Measurements from ENCODE around the gene AGXT2.
"Not testable (repeated sequence)": the region's sequence is repeated elsewhere in the genome, so short reads cannot be mapped to it uniquely, and the experiment has no call there.

The AGXT2 gene

GRCh38 chr5:35036536-35036935 is 11.2 kb downstream of the AGXT2 start:
- H3K4me1 ChIP-seq, result peaks cover 13% of the 10 kb centered on the region; the same call in 1 of the 2 replicates
- H3K27ac ChIP-seq, result no peak overlapping the region
- no peak overlapping the region for H3K9ac ChIP-seq
- TF ChIP-seq Cebpa-rat (IDR thresholded peaks at IDR 0.05), result no peak
- H3K36me3 ChIP-seq, result no peaks in the 10 kb centered on the region
- no peaks in the 10 kb centered on the region for H3K9me3 ChIP-seq
- H3K27me3 ChIP-seq, result no peaks in the 10 kb centered on the region
- H3K4me2 ChIP-seq, result no peak overlapping the region
- H3K4me3 ChIP-seq, result no peak overlapping the region
- no peaks in the 10 kb centered on the region for H4K20me1 ChIP-seq

DNA sequence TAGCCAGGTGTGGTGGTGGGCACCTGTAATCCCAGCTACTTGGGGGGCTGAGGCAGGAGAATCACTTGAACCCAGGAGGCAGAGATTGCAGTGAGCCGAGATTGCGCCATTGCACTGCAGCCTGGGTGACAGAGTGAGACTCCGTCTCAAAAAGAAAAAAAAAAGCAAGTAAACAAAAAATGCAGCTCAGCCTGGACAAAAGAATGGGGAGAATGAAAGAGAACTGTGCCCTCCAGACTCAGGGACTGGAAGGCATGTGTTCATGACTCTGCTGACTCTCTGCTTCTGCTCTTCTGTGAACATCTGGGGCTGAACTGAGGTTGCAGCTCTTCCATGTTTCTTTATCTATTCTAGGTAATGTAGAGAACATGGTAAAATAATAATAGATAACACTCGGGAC is 11.8 kb downstream of the AGXT2 start:
- H3K36me3 ChIP-seq, H3K9ac ChIP-seq, H3K27ac ChIP-seq, H4K20me1 ChIP-seq, H3K27me3 ChIP-seq, H3K4me3 ChIP-seq, H3K9me3 ChIP-seq, H3K4me2 ChIP-seq: not testable (repeated sequence)
- peaks cover 13% of the 10 kb centered on the region; the same call in 1 of the 2 replicates for H3K4me1 ChIP-seq

GRCh38 chr5:35035271-35035670 is 12.5 kb downstream of the AGXT2 start:
- Histone ChIP-seq H3K4me1 (peaks cover 13% of the 10 kb centered on the region; the same call in 1 of the 2 replicates), H3K27me3 (no peaks in the 10 kb centered on the region), H4K20me1 (no peaks in the 10 kb centered on the region), H3K36me3 (no peaks in the 10 kb centered on the region), H3K9ac (no peak overlapping the region), H3K9me3 (no peaks in the 10 kb centered on the region), H3K4me3 (no peak overlapping the region), H3K4me2 (no peak overlapping the region), H3K27ac (no peak overlapping the region)
- TF ChIP-seq Cebpa-rat (IDR thresholded peaks at IDR 0.05), result no peak

DNA sequence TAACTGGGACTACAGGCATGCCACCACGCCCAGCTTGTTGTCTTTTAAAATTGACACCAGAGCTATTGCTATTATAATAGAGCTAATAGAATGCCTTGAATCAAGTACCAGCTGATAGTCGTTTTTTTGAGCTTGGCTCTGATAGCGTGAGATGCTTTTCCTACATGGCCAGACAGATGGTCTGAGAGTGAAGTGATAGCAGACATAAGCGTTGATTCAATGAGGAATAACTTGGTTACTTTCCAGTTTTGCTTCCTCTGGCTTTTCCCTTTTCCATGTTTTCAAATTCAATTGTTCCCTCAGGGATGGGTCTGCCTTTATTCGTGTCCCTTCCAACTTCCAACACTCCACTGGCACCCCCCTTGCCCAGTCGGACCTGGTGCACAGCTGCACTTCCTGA is 15.4 kb downstream of the AGXT2 start:
- H4K20me1 ChIP-seq, result no peaks in the 10 kb centered on the region
- no peak for TF ChIP-seq Cebpa-rat (IDR thresholded peaks at IDR 0.05)
- peak overlapping the region; percentile 8 for H3K4me2 ChIP-seq
- peaks cover 9% of the 10 kb centered on the region; the same call in 1 of the 2 replicates for H3K4me1 ChIP-seq
- no peak overlapping the region for H3K4me3 ChIP-seq
- H3K36me3 ChIP-seq, result no peaks in the 10 kb centered on the region
- no peak overlapping the region for H3K9ac ChIP-seq
- H3K27ac ChIP-seq, result no peak overlapping the region
- H3K27me3 ChIP-seq, result no peaks in the 10 kb centered on the region
- no peaks in the 10 kb centered on the region for H3K9me3 ChIP-seq

DNA sequence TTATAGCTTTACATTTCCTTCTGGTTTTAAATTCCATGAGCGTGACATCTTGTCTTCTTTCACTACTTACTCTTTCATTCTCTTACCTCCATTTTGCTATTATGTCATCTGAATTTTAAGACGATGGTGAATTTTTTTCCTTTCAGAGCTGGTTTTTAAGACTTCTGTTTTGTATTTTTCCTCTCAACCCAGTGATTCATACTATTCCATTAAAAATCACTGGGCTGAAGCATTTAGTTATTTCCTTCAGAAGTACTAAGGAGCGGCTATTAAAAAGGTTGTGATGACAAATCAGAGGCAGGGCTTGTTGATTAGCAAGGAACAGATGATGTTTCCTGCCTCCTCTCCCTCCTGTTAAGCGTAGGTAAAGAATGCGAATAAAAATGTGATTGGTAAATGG is 16.5 kb downstream of the AGXT2 start:
- peaks cover 9% of the 10 kb centered on the region; the same call in 1 of the 2 replicates for H3K4me1 ChIP-seq
- no peaks in the 10 kb centered on the region for H3K36me3 ChIP-seq
- no peak overlapping the region for H3K4me3 ChIP-seq
- TF ChIP-seq Cebpa-rat (IDR thresholded peaks at IDR 0.05), result no peak
- no peaks in the 10 kb centered on the region for H4K20me1 ChIP-seq
- H3K9me3 ChIP-seq, result no peaks in the 10 kb centered on the region
- H3K27me3 ChIP-seq, result no peaks in the 10 kb centered on the region
- no peak overlapping the region for H3K4me2 ChIP-seq
- no peak overlapping the region for H3K27ac ChIP-seq
- H3K9ac ChIP-seq, result no peak overlapping the region

- no peak overlapping the region for H3K4me3 ChIP-seq
- H3K36me3 ChIP-seq, result no peaks in the 10 kb centered on the region
- no peak overlapping the region for H3K4me2 ChIP-seq
- peaks cover 9% of the 10 kb centered on the region; the same call in 1 of the 2 replicates for H3K4me1 ChIP-seq
- no peaks in the 10 kb centered on the region for H4K20me1 ChIP-seq
- no peak overlapping the region for H3K9ac ChIP-seq
- no peak for TF ChIP-seq Cebpa-rat (IDR thresholded peaks at IDR 0.05)
- no peaks in the 10 kb centered on the region for H3K9me3 ChIP-seq
- no peak overlapping the region for H3K27ac ChIP-seq
- H3K27me3 ChIP-seq, result no peaks in the 10 kb centered on the region
These were observed 17.2 kb downstream of the AGXT2 start for GRCh38 chr5:35030426-35031100.

- no peak for TF ChIP-seq Cebpa-rat (IDR thresholded peaks at IDR 0.05)
- Histone ChIP-seq H3K9me3 (no peaks in the 10 kb centered on the region), H4K20me1 (no peaks in the 10 kb centered on the region), H3K4me3 (no peak overlapping the region), H3K9ac (no peak overlapping the region), H3K4me1 (peaks cover 9% of the 10 kb centered on the region; the same call in 1 of the 2 replicates), H3K4me2 (no peak overlapping the region), H3K27ac (no peak overlapping the region), H3K27me3 (no peaks in the 10 kb centered on the region), H3K36me3 (no peaks in the 10 kb centered on the region)
These were observed 18.4 kb downstream of the AGXT2 start for GRCh38 chr5:35029333-35029732.

- TF ChIP-seq Cebpa-rat (IDR thresholded peaks at IDR 0.05), result no peak
- Histone ChIP-seq H3K4me3 (no peak overlapping the region), H3K27me3 (no peaks in the 10 kb centered on the region), H4K20me1 (no peaks in the 10 kb centered on the region), H3K27ac (no peak overlapping the region), H3K9me3 (no peaks in the 10 kb centered on the region), H3K36me3 (no peaks in the 10 kb centered on the region), H3K9ac (no peak overlapping the region), H3K4me1 (no peaks in the 10 kb centered on the region), H3K4me2 (no peak overlapping the region)
These were observed 20.8 kb downstream of the AGXT2 start for GRCh38 chr5:35026941-35027340.

- TF ChIP-seq Cebpa-rat (IDR thresholded peaks at IDR 0.05), result no peak
These were observed 21.4 kb downstream of the AGXT2 start for GRCh38 chr5:35026280-35026840.

DNA sequence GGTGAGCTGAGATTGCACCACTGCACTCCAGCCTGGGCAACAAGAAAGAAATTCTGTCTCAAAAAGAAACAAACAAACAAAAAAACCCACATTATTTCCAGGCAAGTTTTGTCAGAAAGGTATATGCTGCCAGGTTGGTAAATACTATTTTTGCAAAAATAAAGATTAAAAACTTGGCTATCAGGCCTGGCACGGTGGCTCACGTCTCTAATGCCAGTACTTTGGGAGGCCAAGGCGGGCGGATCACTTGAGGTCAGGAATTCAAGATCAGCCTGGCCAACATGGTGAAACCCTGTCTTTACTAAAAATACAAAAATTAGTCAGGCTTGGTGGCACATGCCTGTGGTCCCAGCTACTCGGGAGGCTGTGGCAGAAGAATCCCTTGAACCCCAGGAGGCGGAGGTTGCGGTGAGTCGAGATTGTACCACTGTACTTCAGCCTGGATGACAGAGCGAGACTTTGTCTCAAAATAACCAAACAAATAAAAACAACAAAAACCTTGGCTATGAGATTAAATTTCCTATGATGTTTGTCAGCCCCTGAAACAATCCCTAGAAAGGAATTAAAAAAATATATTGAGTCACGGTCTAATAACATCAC is 22.7 kb downstream of the AGXT2 start:
- H3K4me2 ChIP-seq, result no peak overlapping the region
- H3K4me3 ChIP-seq, result no peak overlapping the region
- H3K9me3 ChIP-seq, result no peaks in the 10 kb centered on the region
- H3K27ac ChIP-seq, result no peak overlapping the region
- no peaks in the 10 kb centered on the region for H3K36me3 ChIP-seq
- no peaks in the 10 kb centered on the region for H3K27me3 ChIP-seq
- no peak overlapping the region for H3K9ac ChIP-seq
- TF ChIP-seq Cebpa-rat (IDR thresholded peaks at IDR 0.05), result no peak
- H3K4me1 ChIP-seq, result no peaks in the 10 kb centered on the region
- no peaks in the 10 kb centered on the region for H4K20me1 ChIP-seq

More at GRCh38 chr5:35026280-35026840, 21.4 kb downstream of the AGXT2 start:
- H3K9me3 ChIP-seq, result no peaks in the 10 kb centered on the region
- H3K27me3 ChIP-seq, result no peaks in the 10 kb centered on the region
- H3K9ac ChIP-seq, result no peak overlapping the region
- H4K20me1 ChIP-seq, result no peaks in the 10 kb centered on the region
- H3K4me2 ChIP-seq, result no peak overlapping the region
- H3K27ac ChIP-seq, result no peak overlapping the region
- H3K4me1 ChIP-seq, result no peaks in the 10 kb centered on the region
- H3K4me3 ChIP-seq, result no peak overlapping the region
- H3K36me3 ChIP-seq, result no peaks in the 10 kb centered on the region
